HUES48 (cell line): ENCODE data around the gene GPR137B.

Experiments used
- H3K27ac ChIP-seq: one replicate; pipeline ENCODE4 v1.7.0; 2013; ENCODE audit warnings: low read depth, low read length, inconsistent platforms
- H3K27me3 ChIP-seq: 2 replicates; pipeline ENCODE4 v1.6.1; 2013; ENCODE audit warnings: mild to moderate bottlenecking, low read length; ENCODE audit not compliant: control insufficient read depth, insufficient read depth
- H3K36me3 ChIP-seq: 2 replicates; pipeline ENCODE4 v1.6.1; 2013; ENCODE audit warnings: low read length; ENCODE audit not compliant: control insufficient read depth, insufficient read depth
- H3K4me1 ChIP-seq: 2 replicates; pipeline ENCODE4 v1.6.1; 2013; ENCODE audit warnings: mild to moderate bottlenecking, low read length; ENCODE audit not compliant: control insufficient read depth, insufficient read depth
- H3K4me3 ChIP-seq: 2 replicates; pipeline ENCODE4 v1.5.1; 2013; ENCODE audit warnings: mild to moderate bottlenecking, low read depth, low read length
- H3K9ac ChIP-seq: 2 replicates; pipeline ENCODE4 v1.6.1; 2013; ENCODE audit warnings: mild to moderate bottlenecking, low read depth, low read length, moderate library complexity
- H3K9me3 ChIP-seq: 2 replicates; pipeline ENCODE4 v1.6.1; 2013; ENCODE audit warnings: low read length; ENCODE audit not compliant: control insufficient read depth, insufficient read depth

GPR137B gene

DNA sequence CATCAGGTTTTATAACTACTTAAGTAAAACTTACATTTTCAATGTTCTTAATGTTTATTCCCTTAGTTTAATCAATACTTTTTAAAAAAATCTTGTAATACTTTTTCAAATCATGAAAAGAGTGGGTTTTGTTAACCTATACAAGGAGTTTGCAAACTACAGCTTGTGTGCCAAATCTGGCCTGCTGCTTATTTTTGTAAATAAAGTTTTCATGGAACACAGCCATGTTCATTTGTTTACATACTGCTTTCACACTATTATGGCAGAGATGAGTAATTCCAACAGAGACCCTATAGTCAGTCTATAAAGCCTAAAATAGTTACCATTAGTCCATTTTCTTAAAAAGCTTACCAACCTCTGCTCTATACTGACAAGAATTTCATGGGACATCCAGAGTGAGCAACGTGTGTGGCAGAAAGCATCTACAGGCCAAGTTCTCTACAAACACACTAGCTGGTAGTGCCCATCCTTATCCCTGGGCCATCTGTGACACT is 96.8 kb downstream of the GPR137B start:
- H3K36me3 ChIP-seq, result no peaks in the 10 kb centered on the region
- no peaks in the 10 kb centered on the region for H3K4me1 ChIP-seq
- H3K9ac ChIP-seq, result no peak overlapping the region
- no peaks in the 10 kb centered on the region for H3K9me3 ChIP-seq
- H3K27me3 ChIP-seq, result no peaks in the 10 kb centered on the region
- no peak overlapping the region for H3K27ac ChIP-seq
- H3K4me3 ChIP-seq, result no peak overlapping the region

DNA sequence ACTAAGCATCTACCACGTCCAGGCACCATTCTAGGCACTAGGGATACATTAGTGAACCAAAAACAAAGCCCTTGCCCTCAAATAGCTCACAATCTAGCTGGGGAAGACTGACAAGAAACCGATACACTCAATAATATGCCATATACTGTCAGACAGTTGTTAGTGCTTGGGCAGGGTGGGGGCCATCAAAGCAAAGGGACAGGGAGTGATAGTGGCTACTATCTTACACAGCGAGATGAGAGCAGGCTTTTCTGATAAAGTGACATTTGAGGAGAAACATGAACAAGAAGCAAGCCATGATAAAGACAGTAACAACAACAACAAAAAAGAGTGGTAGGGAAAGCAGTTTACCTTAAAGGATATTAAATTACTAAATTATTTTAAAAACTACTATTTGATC is 98.3 kb downstream of the GPR137B start:
- Histone ChIP-seq H3K4me3 (no peak overlapping the region), H3K27me3 (no peaks in the 10 kb centered on the region), H3K9me3 (no peaks in the 10 kb centered on the region), H3K9ac (no peak overlapping the region), H3K36me3 (no peaks in the 10 kb centered on the region), H3K27ac (no peak overlapping the region), H3K4me1 (no peaks in the 10 kb centered on the region)

DNA sequence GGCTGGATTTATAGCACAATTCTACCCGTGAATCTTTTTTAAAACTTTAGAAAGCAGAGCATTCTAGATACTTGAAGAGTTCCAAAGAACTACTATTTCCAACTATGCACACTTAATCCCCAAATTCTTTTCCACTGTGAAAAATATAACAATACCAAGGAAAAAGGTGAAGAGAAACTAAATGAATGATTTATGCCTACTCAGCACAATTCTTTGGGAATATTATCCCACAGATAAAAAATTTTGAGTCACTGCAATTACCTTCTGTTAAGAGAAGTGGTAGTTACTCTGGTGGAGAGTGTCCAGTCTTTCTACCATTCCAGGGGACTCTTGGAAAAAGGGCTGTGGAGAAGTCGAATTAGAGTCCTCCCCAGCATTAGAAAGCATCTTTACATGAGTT is 100.2 kb downstream of the GPR137B start:
- Histone ChIP-seq H3K27me3 (no peaks in the 10 kb centered on the region), H3K9ac (no peak overlapping the region), H3K27ac (no peak overlapping the region), H3K36me3 (no peaks in the 10 kb centered on the region), H3K9me3 (no peaks in the 10 kb centered on the region), H3K4me3 (no peak overlapping the region), H3K4me1 (no peaks in the 10 kb centered on the region)

DNA sequence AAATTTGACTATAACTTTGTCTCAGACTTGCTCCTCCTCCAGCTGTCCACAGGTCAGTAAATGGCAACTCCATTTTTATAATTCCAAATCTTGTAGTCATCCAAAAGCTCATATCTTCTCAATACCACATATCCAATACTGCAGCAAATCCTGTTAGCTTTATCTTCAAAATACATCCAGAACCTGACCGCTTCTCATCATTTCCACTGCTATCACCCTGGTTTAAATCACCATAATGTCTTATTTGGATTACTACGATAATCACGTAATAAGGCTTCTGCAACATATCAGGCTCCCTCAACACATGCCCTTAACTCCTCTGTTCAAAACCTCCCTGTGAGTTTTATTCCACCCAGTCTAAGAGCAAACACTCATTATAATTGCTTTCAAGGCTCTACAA is 104.9 kb downstream of the GPR137B start:
- Histone ChIP-seq H3K9ac (no peak overlapping the region), H3K9me3 (no peaks in the 10 kb centered on the region), H3K4me3 (no peak overlapping the region), H3K4me1 (no peaks in the 10 kb centered on the region), H3K27ac (no peak overlapping the region), H3K36me3 (no peaks in the 10 kb centered on the region), H3K27me3 (no peaks in the 10 kb centered on the region)

DNA sequence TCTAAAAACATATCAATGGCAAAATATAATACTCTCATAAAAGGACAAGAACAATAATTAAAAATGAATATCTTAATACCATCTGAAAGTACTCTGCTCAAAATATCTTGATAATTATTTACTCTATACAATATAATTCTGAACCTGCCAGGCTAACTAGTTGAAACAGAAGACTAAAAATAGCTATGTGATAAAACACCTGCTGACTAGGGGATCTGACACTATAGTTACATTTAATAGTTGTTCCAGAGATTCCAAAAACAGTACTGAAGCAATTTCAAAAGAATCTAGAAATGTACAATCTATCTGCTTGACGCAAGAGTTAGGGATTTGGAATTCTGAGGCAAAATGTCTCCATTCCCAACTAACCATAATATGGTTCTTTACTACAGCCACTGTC is 109.2 kb downstream of the GPR137B start:
- Histone ChIP-seq H3K4me3 (no peak overlapping the region), H3K36me3 (no peaks in the 10 kb centered on the region)

DNA sequence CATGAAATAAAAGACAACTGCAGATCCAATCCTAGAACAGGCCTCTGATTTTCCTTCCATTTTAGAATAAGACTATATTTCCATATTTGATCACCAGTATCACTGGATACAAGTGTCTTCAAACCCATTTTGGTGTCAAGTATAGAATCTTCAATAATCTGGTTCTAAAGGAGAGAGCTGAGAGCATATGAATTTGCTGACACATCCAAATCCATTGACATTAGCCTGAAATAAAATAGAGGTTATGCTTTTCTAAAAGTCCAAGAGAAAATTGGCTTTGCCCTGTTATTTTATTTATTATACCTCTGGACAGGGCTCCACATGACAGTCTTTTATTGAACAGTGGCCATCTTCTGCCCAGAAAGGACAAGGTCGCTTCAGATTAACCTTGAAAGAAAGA is 110.8 kb downstream of the GPR137B start:
- no peak overlapping the region for H3K4me3 ChIP-seq
- H3K36me3 ChIP-seq, result no peaks in the 10 kb centered on the region
- no peak overlapping the region for H3K27ac ChIP-seq
- H3K9ac ChIP-seq, result no peak overlapping the region
- H3K4me1 ChIP-seq, result no peaks in the 10 kb centered on the region
- H3K9me3 ChIP-seq, result peaks cover 3% of the 10 kb centered on the region; the same call in 1 of the 2 replicates
- H3K27me3 ChIP-seq, result no peaks in the 10 kb centered on the region

More for the DNA sequence above, 109.2 kb downstream of the GPR137B start:
- Histone ChIP-seq H3K27ac (no peak overlapping the region), H3K9ac (no peak overlapping the region), H3K4me1 (no peaks in the 10 kb centered on the region), H3K9me3 (no peaks in the 10 kb centered on the region), H3K27me3 (no peaks in the 10 kb centered on the region)

DNA sequence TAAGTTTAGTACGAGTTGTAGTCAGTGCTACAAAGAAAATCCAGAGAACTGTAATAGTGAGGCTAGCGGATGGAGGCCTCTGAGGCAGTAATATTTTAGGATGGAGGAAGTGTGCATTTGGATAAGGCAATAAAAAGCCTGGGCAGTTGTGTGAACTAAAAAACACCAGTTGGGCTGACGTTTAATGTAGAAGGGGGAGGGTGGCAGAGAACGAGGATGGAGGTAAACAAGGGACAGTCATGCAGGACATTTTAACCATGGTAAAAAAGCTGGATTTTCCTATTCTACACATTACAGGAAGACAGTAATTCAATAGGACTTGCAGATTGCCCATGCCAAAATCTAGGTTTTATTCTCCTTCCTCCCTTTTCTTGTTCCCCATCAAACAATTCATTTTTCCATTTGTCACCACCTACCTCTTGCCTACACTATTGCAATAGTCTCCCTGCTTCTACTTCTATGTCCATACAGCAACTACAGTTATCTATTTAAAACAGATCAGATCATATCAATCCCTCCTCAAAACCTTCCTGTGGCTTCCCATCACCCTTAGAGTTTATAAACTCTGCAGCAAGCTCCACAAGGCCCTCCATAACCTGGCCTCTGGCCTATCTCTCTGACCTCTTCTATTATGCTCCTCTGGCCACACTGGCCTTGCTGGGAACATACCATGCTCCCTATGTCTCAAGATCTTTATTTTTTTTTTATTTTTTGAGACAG is 111.7 kb downstream of the GPR137B start:
- Histone ChIP-seq H3K27ac (no peak overlapping the region), H3K36me3 (no peaks in the 10 kb centered on the region), H3K9ac (no peak overlapping the region), H3K27me3 (no peaks in the 10 kb centered on the region), H3K4me1 (no peaks in the 10 kb centered on the region), H3K9me3 (peaks cover 7% of the 10 kb centered on the region; the same call in 1 of the 2 replicates), H3K4me3 (no peak overlapping the region)

DNA sequence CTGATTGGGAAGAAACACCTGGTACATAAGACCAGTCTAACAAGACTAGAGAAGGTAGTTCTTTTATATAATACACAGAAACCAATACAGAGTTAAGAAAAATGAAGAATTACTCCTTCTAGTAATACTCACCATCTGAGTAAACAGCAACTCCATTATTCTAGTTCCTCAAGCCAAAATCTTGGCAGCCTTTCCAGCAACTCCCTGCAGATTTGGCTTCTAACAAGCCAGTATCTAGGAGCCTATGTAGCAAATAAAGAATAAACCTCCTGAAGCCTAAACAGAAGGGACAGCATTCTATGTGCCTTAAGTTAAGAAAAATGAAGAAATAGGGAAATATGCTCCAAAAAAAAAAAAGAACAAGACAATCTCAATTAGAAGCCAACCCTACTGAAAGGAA is 114.9 kb downstream of the GPR137B start:
- no peaks in the 10 kb centered on the region for H3K27me3 ChIP-seq
- H3K36me3 ChIP-seq, result no peaks in the 10 kb centered on the region
- no peak overlapping the region for H3K27ac ChIP-seq
- peaks cover 7% of the 10 kb centered on the region; the same call in 1 of the 2 replicates for H3K9me3 ChIP-seq
- no peak overlapping the region for H3K9ac ChIP-seq
- H3K4me1 ChIP-seq, result no peaks in the 10 kb centered on the region
- H3K4me3 ChIP-seq, result no peak overlapping the region

DNA sequence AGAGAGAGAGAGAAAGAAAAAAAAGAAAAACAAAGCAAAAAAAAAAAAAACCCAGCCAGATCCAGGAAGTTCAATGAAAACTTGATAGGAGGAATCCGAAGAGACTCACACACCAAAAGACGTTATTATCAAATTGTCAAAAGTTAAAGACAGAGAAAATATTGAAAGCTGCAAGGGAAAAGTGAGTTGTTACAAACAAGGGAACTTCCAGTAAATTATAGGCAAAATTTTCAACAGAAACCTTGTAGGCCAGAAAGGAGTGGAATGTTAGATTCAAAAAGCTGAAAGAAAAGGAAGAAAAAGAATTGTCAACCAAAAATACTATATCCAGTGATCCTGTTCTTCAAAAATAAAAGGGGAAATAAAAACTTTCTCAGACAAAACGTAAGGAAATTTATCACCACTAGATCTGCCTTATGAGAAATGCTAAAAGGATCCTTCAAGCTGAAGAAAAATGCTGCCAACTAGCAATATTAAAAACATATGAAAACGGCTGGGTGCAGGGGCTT is 115.8 kb downstream of the GPR137B start:
- H3K27me3 ChIP-seq, result no peaks in the 10 kb centered on the region
- no peaks in the 10 kb centered on the region for H3K36me3 ChIP-seq
- H3K9me3 ChIP-seq, result peaks cover 7% of the 10 kb centered on the region; the same call in 1 of the 2 replicates
- no peak overlapping the region for H3K9ac ChIP-seq
- H3K4me1 ChIP-seq, result no peaks in the 10 kb centered on the region
- no peak overlapping the region for H3K4me3 ChIP-seq
- H3K27ac ChIP-seq, result no peak overlapping the region
